ENCODE results near the gene GASK1A.
A peak's percentile ranks its signal among the peaks of the same experiment; 100 is the strongest.

The GASK1A gene

GRCh38 chr3:43087249-43087776 is 108.2 kb downstream of the GASK1A start:
- DNase-seq (ENCODE audit: low read depth in 2 of 2): no peak

- no peak for DNase-seq (ENCODE audit: low read depth in 2 of 2)
Measured at GRCh38 chr3:43089081-43089480, 110.0 kb downstream of the GASK1A start.

- DNase-seq (ENCODE audit: low read depth in 2 of 2): no peak
Measured at GRCh38 chr3:43090238-43090637, 111.1 kb downstream of the GASK1A start.

- DNase-seq (ENCODE audit: low read depth in 2 of 2): no peak
Measured at GRCh38 chr3:43091481-43091880, 112.4 kb downstream of the GASK1A start.

DNA sequence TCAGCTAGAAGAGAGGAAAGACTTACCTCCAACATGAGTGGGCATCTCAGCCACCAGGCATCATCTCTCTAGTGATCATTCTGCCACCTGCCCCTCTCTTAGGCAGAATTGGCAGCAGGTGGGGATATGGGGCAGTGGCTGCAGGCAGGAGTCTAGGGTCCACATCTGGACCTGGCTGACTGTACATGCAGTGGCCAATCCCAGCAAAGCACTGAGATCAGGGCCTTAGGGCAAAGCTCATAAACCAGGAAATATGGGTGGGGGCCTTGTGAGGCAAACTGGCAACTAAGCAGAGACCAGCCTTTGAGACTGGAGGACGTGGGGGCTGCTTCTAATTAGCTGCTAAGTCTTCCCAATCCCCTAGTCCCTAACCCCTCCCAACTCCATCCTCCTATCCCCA is 113.9 kb downstream of the GASK1A start:
- no peak for DNase-seq (ENCODE audit: low read depth in 2 of 2)

DNA sequence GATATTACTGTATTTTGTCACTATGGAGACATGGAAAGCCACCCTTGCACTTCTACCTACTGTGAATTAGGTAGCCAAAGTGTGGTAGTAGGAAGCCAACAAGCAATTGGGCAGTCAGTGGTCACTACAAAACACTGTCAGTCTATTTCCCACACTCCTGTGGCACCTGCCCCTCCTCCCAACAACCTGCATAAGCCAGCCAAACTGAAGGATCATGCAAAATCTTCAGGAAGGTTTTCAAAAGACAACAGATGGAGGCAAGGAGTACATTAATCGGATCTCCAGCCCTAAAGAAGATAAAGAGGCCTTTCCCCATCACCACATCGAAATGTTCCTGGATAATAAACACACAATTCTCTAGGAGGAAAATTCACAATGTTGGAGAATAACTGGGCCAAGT is 114.9 kb downstream of the GASK1A start:
- DNase-seq (ENCODE audit: low read depth in 2 of 2): no peak

- no peak for DNase-seq (ENCODE audit: low read depth in 2 of 2)
Measured at GRCh38 chr3:43094381-43094780, 115.3 kb downstream of the GASK1A start.

- no peak for DNase-seq (ENCODE audit: low read depth in 2 of 2)
Measured at GRCh38 chr3:43094851-43095250, 115.7 kb downstream of the GASK1A start.

GRCh38 chr3:43095370-43095769 is 116.3 kb downstream of the GASK1A start:
- no peak for DNase-seq (ENCODE audit: low read depth in 2 of 2)

- no peak for DNase-seq (ENCODE audit: low read depth in 2 of 2)
Measured at GRCh38 chr3:43096761-43097160, 117.7 kb downstream of the GASK1A start.

DNA sequence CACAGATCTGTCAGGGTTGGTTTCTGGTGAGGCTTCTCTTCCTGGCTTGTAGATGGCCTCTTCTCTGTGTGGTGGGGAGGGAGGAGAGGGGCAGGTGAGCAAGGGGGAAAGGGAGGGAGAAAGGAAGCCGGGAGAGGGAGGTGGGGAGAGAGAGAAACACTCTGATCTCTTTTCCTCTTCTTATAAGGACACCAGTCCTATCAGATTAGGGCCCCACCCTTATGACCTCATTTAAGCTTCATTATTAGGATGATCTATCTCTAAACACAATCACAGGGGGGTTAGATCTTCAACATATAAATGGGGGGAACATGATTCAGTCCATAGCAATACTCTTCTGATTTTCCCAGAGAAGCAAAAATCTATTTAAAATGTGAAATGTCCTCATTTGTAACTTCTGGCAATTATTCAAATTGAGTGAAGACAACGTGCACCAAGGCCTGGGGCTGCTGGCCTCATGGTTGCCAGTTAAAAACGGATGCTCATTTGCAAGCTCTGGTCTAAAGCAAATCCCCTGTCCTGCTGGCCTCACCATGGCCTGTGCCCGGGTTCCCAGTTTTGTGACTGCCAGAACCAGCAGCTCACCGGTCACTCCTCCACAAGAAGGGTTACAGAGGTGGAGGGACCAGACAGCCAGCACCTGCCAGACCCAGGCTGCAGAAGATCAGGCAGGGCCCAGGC is 118.4 kb downstream of the GASK1A start:
- DNase-seq (ENCODE audit: low read depth in 2 of 2): no peak

DNA sequence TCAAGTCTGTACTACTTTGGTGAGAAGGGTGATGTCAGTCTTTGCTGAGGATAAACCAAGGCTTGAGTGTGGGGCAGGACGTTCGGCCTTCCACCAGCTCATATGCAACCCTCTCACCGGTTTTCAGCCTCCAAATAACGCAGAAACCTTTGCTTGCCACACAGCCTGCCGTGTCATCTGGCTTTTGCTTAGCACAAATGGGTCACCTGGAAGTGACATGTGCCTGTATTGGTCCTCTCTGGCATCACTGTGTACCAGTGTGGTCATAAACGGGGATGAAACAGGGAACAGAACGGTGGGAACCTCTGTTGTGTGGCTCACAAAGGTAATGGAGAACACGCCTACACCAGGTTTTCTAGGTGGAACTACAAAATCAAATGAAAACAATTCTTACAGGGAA is 119.7 kb downstream of the GASK1A start:
- DNase-seq (ENCODE audit: low read depth in 2 of 2): no peak

DNA sequence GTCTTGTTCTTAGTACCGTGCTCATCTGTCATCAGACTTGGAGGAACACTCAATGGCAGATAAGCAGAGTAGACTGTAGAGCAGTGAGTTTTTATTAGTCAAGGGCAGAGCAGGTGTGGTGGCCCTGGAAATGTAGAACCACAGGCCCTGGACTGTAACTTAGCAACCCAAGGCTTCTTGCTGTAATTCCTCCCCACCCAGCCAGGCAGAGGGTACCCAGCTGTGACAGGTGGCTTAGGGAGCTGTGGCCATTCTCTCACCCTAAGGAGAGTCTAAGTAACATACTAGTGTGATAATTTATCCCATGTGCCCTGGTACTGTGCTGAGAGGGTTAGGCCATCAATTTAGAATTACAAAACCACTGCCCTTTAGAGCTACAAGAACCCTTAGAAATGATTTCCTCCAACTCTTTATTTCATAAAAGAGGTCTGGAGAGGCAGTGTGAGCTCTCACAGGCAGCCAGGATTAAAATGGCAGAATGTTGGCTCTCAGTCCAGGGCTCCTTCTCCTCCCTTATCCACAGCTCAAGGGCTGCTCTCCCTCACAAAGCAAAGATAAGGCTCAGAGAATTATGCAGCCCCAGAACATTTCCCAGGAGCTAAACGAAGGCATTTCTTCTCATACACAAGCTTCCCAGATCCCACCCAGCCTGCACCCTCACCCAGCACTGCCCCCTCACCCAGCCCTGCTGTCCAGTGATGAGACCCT is 123.8 kb downstream of the GASK1A start:
- DNase-seq (ENCODE audit: low read depth in 2 of 2): no peak

GRCh38 chr3:43104039-43104438 is 124.9 kb downstream of the GASK1A start:
- DNase-seq (ENCODE audit: low read depth in 2 of 2): no peak

DNA sequence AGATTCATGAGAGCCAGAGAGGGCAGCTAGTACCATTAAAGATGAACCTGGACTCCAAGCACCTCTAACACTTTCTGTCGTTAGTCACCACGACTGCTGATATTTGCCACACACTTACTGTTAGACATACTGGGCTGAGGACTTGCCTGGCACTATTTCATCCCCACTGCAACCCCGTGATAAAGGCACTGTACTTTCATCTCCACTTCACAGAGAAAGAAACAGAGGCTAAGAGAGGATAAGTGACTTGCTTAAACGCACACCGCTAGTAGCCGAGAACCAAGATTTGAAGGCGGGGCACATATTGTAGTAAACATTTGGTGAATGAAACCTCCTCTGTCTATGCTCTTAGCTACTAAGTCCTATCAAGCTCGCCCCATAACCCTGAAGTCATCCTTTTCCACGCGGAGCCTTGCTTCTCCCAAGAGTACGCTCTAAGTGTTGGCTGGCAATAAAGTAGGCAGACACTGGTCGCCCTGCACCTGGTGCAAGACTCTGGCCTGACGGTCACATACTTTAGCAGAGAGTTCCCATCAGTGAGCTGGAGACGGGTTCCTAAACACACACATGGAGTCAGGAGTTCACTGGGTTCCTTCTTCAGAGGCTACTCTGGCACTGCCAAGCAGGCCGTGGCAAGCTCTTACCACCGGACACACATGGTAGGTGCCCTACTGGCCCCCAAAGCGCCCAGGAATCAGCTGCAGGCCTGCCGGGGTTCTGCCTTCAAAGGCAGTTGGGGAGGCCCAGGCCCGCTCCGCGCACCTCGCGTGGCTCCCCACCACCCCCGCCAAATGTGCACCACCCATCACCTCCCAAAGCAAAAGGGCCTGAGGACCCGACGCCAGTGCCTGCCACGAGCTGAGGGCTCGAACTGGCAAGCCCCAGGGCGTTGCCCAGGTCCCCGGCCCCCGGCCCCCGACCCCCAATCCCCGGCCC is 125.8 kb downstream of the GASK1A start:
- no peak for DNase-seq (ENCODE audit: low read depth in 2 of 2)

GRCh38 chr3:43105596-43106292 is 126.6 kb downstream of the GASK1A start, which contains the start of gene POMGNT2:
POMGNT2 (minus strand) TSS chr3:43106079; CDS start chr3:43081431, 24,648 bp downstream.
- DNase-seq (ENCODE audit: low read depth in 2 of 2): peak; percentile 74 to 75

DNA sequence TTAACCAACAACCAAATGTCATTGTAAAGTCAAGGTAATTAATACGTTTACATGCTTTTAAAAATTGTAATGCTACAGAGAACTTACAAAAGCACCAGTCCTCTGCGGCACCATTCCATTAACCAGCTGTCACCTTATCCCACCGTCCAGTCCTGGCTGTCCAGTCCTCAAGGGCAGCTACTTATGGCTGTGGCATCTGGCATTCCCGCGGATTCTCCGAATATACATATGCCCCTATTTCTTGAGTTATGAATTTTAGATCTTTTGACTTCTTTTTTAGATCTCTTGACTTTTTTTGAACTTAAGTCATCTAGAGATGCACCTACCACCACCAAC is 127.2 kb downstream of the GASK1A start:
- no peak for DNase-seq (ENCODE audit: low read depth in 2 of 2)

Data from stimulated activated CD8-positive, alpha-beta memory T cell treated with anti-CD3 and anti-CD28 coated beads, Interleukin-7, amount 100 ng/mL, for 1 hour (primary cell).